SK-MEL-5 (cell line): ENCODE results near the gene LRP6. TPM values are rescaled to one million over a fixed set of nuclear protein-coding genes. Genes with fewer than 3 reads are reported as not detected.
A peak's percentile ranks its signal among the peaks of the same experiment; 100 is the strongest.

Source experiments
- DNase-seq: peaks from one replicate; pipeline ENCODE4 v3.0.0-alpha.2; 2016; ENCODE audit warnings: low read depth, low spot score
- in situ Hi-C: cut with HindIII; loops from 2 replicates; pipeline ENCODE4 v1.10.0; 2016; ENCODE audit warnings: low sequenced_read_pairs, high pct_unique_total_duplicates, low pct_unique_long_range_greater_than_20kb
- total RNA-seq: library from RNA; depleted of rRNA; stranded (reverse); fragments of >200 nt; shearing (Covaris generic); gene quantifications from 2 replicates; pipeline ENCODE4 v1.2.3, GENCODE V29; 2014

LRP6 gene
- total RNA-seq, 1 experiment from 2014 or later = 38.1 TPM

- DNase-seq = no peak
- in situ Hi-C loops = no loop called here
Observed at GRCh38 chr12:12200363-12200762, 66.5 kb downstream of the LRP6 start.

- in situ Hi-C loops = no loop called here
Observed at GRCh38 chr12:12198124-12198523, 68.7 kb downstream of the LRP6 start.

GRCh38 chr12:12197128-12197527 lies 69.7 kb downstream of the LRP6 start:
- no peak for DNase-seq
- in situ Hi-C loops = no loop called here

More at GRCh38 chr12:12198124-12198523, 68.7 kb downstream of the LRP6 start:
- DNase-seq = no peak

- DNase-seq = no peak
- in situ Hi-C loops = no loop called here
Observed at GRCh38 chr12:12195516-12195915, 71.3 kb downstream of the LRP6 start.

GRCh38 chr12:12195081-12195480 lies 71.8 kb downstream of the LRP6 start:
- in situ Hi-C loops = no loop called here
- DNase-seq = no peak

- no peak for DNase-seq
Observed at GRCh38 chr12:12194206-12194605, 72.6 kb downstream of the LRP6 start.

GRCh38 chr12:12191008-12191407 lies 75.8 kb downstream of the LRP6 start:
- in situ Hi-C loops = no loop called here
- no peak for DNase-seq

More at GRCh38 chr12:12194206-12194605, 72.6 kb downstream of the LRP6 start:
- in situ Hi-C loops = no loop called here

- no peak for DNase-seq
- in situ Hi-C loops = no loop called here
Observed at GRCh38 chr12:12190087-12190809, 76.6 kb downstream of the LRP6 start.

- no peak for DNase-seq
- in situ Hi-C loops = no loop called here
Observed at GRCh38 chr12:12185414-12185813, 81.4 kb downstream of the LRP6 start.

GRCh38 chr12:12182703-12183365 lies 84.0 kb downstream of the LRP6 start:
- in situ Hi-C loops = no loop called here
- peak; percentile 25 for DNase-seq

GRCh38 chr12:12181511-12181910 lies 85.3 kb downstream of the LRP6 start:
- no peak for DNase-seq
- in situ Hi-C loops = no loop called here

- in situ Hi-C loops = no loop called here
- no peak for DNase-seq
Observed at GRCh38 chr12:12180575-12180974, 86.3 kb downstream of the LRP6 start.

GRCh38 chr12:12180136-12180535 lies 86.7 kb downstream of the LRP6 start:
- DNase-seq = no peak
- in situ Hi-C loops = no loop called here

- in situ Hi-C loops = no loop called here
- no peak for DNase-seq
Observed at GRCh38 chr12:12178559-12178958, 88.3 kb downstream of the LRP6 start.

GRCh38 chr12:12176402-12176801 lies 90.4 kb downstream of the LRP6 start:
- in situ Hi-C loops = no loop called here

GRCh38 chr12:12171991-12172511 lies 94.8 kb downstream of the LRP6 start:
- in situ Hi-C loops = no loop called here
- DNase-seq = peak; percentile 41

More at GRCh38 chr12:12176402-12176801, 90.4 kb downstream of the LRP6 start:
- no peak for DNase-seq

- DNase-seq = no peak
- in situ Hi-C loops = no loop called here
Observed at GRCh38 chr12:12167847-12168246, 99.0 kb downstream of the LRP6 start.

GRCh38 chr12:12166751-12167150 lies 100.1 kb downstream of the LRP6 start:
- no peak for DNase-seq
- in situ Hi-C loops = no loop called here

- in situ Hi-C loops = no loop called here
- no peak for DNase-seq
Observed at GRCh38 chr12:12159988-12160387, 106.9 kb downstream of the LRP6 start.
